ENCODE results near the gene NTRK3.

NTRK3 gene

GRCh38 chr15:88104357-88104756, 152.2 kb downstream of the NTRK3 start:
- Histone ChIP-seq H2BK120ac (ENCODE audit: insufficient read depth, low read length, poor library complexity) (no peak overlapping the region), H3K36me3 (ENCODE audit: control insufficient read depth in 1 of 2, insufficient read depth in 2 of 2, low read length in 2 of 2) (no peaks in the 10 kb centered on the region), H3K27ac (ENCODE audit: low read depth, low read length) (no peak overlapping the region), H4K12ac (ENCODE audit: low read depth, low read length) (no peak overlapping the region), H3K18ac (ENCODE audit: low read length) (no peak overlapping the region), H2AK5ac (ENCODE audit: low read length) (no peak overlapping the region), H3K9ac (ENCODE audit: low read length) (no peak overlapping the region), H3K14ac (ENCODE audit: low read length) (no peak overlapping the region), H2AFZ (ENCODE audit: insufficient read depth, low read length, poor library complexity) (no peak overlapping the region), H3K23ac (ENCODE audit: low read length) (no peak overlapping the region), H3K4me3 (ENCODE audit: low read depth, low read length) (no peak overlapping the region), H3K4me2 (ENCODE audit: low read length) (no peak overlapping the region), H4K91ac (ENCODE audit: low read depth, low read length) (no peak overlapping the region), H3K4ac (ENCODE audit: low read depth, low read length) (no peak overlapping the region), H2BK12ac (ENCODE audit: low read length) (no peak overlapping the region), H2BK5ac (ENCODE audit: low read depth, low read length, poor library complexity) (no peak overlapping the region), H3K79me2 (ENCODE audit: control insufficient read depth, insufficient read depth, low read length, poor library complexity) (no peaks in the 10 kb centered on the region), H3K27me3 (ENCODE audit: insufficient read depth, low read length) (no peaks in the 10 kb centered on the region), H4K8ac (ENCODE audit: low read depth, low read length) (no peak overlapping the region), H3K4me1 (ENCODE audit: control insufficient read depth in 1 of 2, insufficient read depth in 2 of 2, low read length in 2 of 2) (no peaks in the 10 kb centered on the region), H3K9me3 (ENCODE audit: insufficient read depth, low read depth, low read length) (no peaks in the 10 kb centered on the region), H3K79me1 (ENCODE audit: low read length) (no peaks in the 10 kb centered on the region)
- no CpG with 5 or more reads among the region's 3 CpGs for WGBS (ENCODE audit: extremely low coverage, insufficient coverage, insufficient read length)
- no peak for DNase-seq

GRCh38 chr15:88100181-88100580, 156.4 kb downstream of the NTRK3 start:
- no peak overlapping the region for H2BK120ac ChIP-seq (ENCODE audit: insufficient read depth, low read length, poor library complexity)
- no peak overlapping the region for H2BK5ac ChIP-seq (ENCODE audit: low read depth, low read length, poor library complexity)
- H2AK5ac ChIP-seq (ENCODE audit: low read length) = no peak overlapping the region
- H3K18ac ChIP-seq (ENCODE audit: low read length) = no peak overlapping the region
- no peak overlapping the region for H2BK12ac ChIP-seq (ENCODE audit: low read length)
- no CpG with 5 or more reads among the region's 2 CpGs for WGBS (ENCODE audit: extremely low coverage, insufficient coverage, insufficient read length)
- no peak overlapping the region for H3K23ac ChIP-seq (ENCODE audit: low read length)
- no peak for DNase-seq
- no peak overlapping the region for H3K4me3 ChIP-seq (ENCODE audit: low read depth, low read length)
- H3K9me3 ChIP-seq (ENCODE audit: insufficient read depth, low read depth, low read length) = no peaks in the 10 kb centered on the region
- no peak overlapping the region for H4K12ac ChIP-seq (ENCODE audit: low read depth, low read length)
- no peak overlapping the region for H3K27ac ChIP-seq (ENCODE audit: low read depth, low read length)
- no peak overlapping the region for H3K4ac ChIP-seq (ENCODE audit: low read depth, low read length)
- no peak overlapping the region for H3K14ac ChIP-seq (ENCODE audit: low read length)
- H3K36me3 ChIP-seq (ENCODE audit: control insufficient read depth in 1 of 2, insufficient read depth in 2 of 2, low read length in 2 of 2) = no peaks in the 10 kb centered on the region
- H3K79me1 ChIP-seq (ENCODE audit: low read length) = no peaks in the 10 kb centered on the region
- H3K4me2 ChIP-seq (ENCODE audit: low read length) = no peak overlapping the region
- H4K91ac ChIP-seq (ENCODE audit: low read depth, low read length) = no peak overlapping the region
- H3K9ac ChIP-seq (ENCODE audit: low read length) = no peak overlapping the region
- no peaks in the 10 kb centered on the region for H3K79me2 ChIP-seq (ENCODE audit: control insufficient read depth, insufficient read depth, low read length, poor library complexity)
- no peak overlapping the region for H4K8ac ChIP-seq (ENCODE audit: low read depth, low read length)
- H3K27me3 ChIP-seq (ENCODE audit: insufficient read depth, low read length) = no peaks in the 10 kb centered on the region
- H2AFZ ChIP-seq (ENCODE audit: insufficient read depth, low read length, poor library complexity) = no peak overlapping the region
- H3K4me1 ChIP-seq (ENCODE audit: control insufficient read depth in 1 of 2, insufficient read depth in 2 of 2, low read length in 2 of 2) = no peaks in the 10 kb centered on the region

- H3K9me3 ChIP-seq (ENCODE audit: insufficient read depth, low read depth, low read length) = no peaks in the 10 kb centered on the region
- H3K4me1 ChIP-seq (ENCODE audit: control insufficient read depth in 1 of 2, insufficient read depth in 2 of 2, low read length in 2 of 2) = no peaks in the 10 kb centered on the region
- H3K14ac ChIP-seq (ENCODE audit: low read length) = no peak overlapping the region
- H2BK12ac ChIP-seq (ENCODE audit: low read length) = no peak overlapping the region
- H3K36me3 ChIP-seq (ENCODE audit: control insufficient read depth in 1 of 2, insufficient read depth in 2 of 2, low read length in 2 of 2) = no peaks in the 10 kb centered on the region
- no peak overlapping the region for H3K27ac ChIP-seq (ENCODE audit: low read depth, low read length)
- H3K9ac ChIP-seq (ENCODE audit: low read length) = no peak overlapping the region
- no peaks in the 10 kb centered on the region for H3K79me1 ChIP-seq (ENCODE audit: low read length)
- H2BK120ac ChIP-seq (ENCODE audit: insufficient read depth, low read length, poor library complexity) = no peak overlapping the region
- H3K79me2 ChIP-seq (ENCODE audit: control insufficient read depth, insufficient read depth, low read length, poor library complexity) = no peaks in the 10 kb centered on the region
- no peak overlapping the region for H3K18ac ChIP-seq (ENCODE audit: low read length)
- H3K4me2 ChIP-seq (ENCODE audit: low read length) = no peak overlapping the region
- H3K4ac ChIP-seq (ENCODE audit: low read depth, low read length) = no peak overlapping the region
- H3K27me3 ChIP-seq (ENCODE audit: insufficient read depth, low read length) = no peaks in the 10 kb centered on the region
- H4K12ac ChIP-seq (ENCODE audit: low read depth, low read length) = no peak overlapping the region
- DNase-seq = no peak
- H2AK5ac ChIP-seq (ENCODE audit: low read length) = no peak overlapping the region
- no peak overlapping the region for H4K91ac ChIP-seq (ENCODE audit: low read depth, low read length)
- H3K23ac ChIP-seq (ENCODE audit: low read length) = no peak overlapping the region
- H4K8ac ChIP-seq (ENCODE audit: low read depth, low read length) = no peak overlapping the region
- no peak overlapping the region for H2BK5ac ChIP-seq (ENCODE audit: low read depth, low read length, poor library complexity)
- no peak overlapping the region for H2AFZ ChIP-seq (ENCODE audit: insufficient read depth, low read length, poor library complexity)
- WGBS (ENCODE audit: extremely low coverage, insufficient coverage, insufficient read length) = no CpG with 5 or more reads among the region's 10 CpGs
- H3K4me3 ChIP-seq (ENCODE audit: low read depth, low read length) = no peak overlapping the region
Observed at GRCh38 chr15:88098361-88098760, 158.2 kb downstream of the NTRK3 start.

GRCh38 chr15:88091444-88092016, 165.0 kb downstream of the NTRK3 start:
- peaks cover 0 to 4% of the 10 kb centered on the region in 2 experiments for H3K36me3 ChIP-seq (ENCODE audit: control insufficient read depth in 1 of 2, insufficient read depth in 2 of 2, low read length in 2 of 2)

More at GRCh38 chr15:88091444-88092016, 165.0 kb downstream of the NTRK3 start:
- peaks cover 15 to 26% of the 10 kb centered on the region in 2 experiments for H3K4me1 ChIP-seq (ENCODE audit: control insufficient read depth in 1 of 2, insufficient read depth in 2 of 2, low read length in 2 of 2)
- H4K12ac ChIP-seq (ENCODE audit: low read depth, low read length) = no peak overlapping the region
- H3K14ac ChIP-seq (ENCODE audit: low read length) = no peak overlapping the region
- no peak overlapping the region for H2AFZ ChIP-seq (ENCODE audit: insufficient read depth, low read length, poor library complexity)
- no peaks in the 10 kb centered on the region for H3K27me3 ChIP-seq (ENCODE audit: insufficient read depth, low read length)
- H3K27ac ChIP-seq (ENCODE audit: low read depth, low read length) = no peak overlapping the region
- H2BK12ac ChIP-seq (ENCODE audit: low read length) = no peak overlapping the region
- no peak overlapping the region for H3K9ac ChIP-seq (ENCODE audit: low read length)
- H3K23ac ChIP-seq (ENCODE audit: low read length) = no peak overlapping the region
- no peak overlapping the region for H2AK5ac ChIP-seq (ENCODE audit: low read length)
- no peak overlapping the region for H2BK120ac ChIP-seq (ENCODE audit: insufficient read depth, low read length, poor library complexity)
- WGBS (ENCODE audit: extremely low coverage, insufficient coverage, insufficient read length) = no CpG with 5 or more reads among the region's 3 CpGs
- no peak for DNase-seq
- H3K9me3 ChIP-seq (ENCODE audit: insufficient read depth, low read depth, low read length) = peaks cover 4% of the 10 kb centered on the region
- no peak overlapping the region for H3K18ac ChIP-seq (ENCODE audit: low read length)
- no peak overlapping the region for H4K91ac ChIP-seq (ENCODE audit: low read depth, low read length)
- H3K4ac ChIP-seq (ENCODE audit: low read depth, low read length) = no peak overlapping the region
- H3K79me2 ChIP-seq (ENCODE audit: control insufficient read depth, insufficient read depth, low read length, poor library complexity) = no peaks in the 10 kb centered on the region
- H2BK5ac ChIP-seq (ENCODE audit: low read depth, low read length, poor library complexity) = no peak overlapping the region
- H3K4me3 ChIP-seq (ENCODE audit: low read depth, low read length) = no peak overlapping the region
- H4K8ac ChIP-seq (ENCODE audit: low read depth, low read length) = no peak overlapping the region
- peaks cover 3% of the 10 kb centered on the region for H3K79me1 ChIP-seq (ENCODE audit: low read length)
- H3K4me2 ChIP-seq (ENCODE audit: low read length) = no peak overlapping the region

Data from trophoblast cell (in vitro differentiated cells and primary cell).